Fibroblast of lung (primary cell): Measurements from ENCODE around the gene MRPL49. TPM values are rescaled to one million over a fixed set of nuclear protein-coding genes. Genes with fewer than 3 reads are reported as not detected.

Source experiments
- DNase-seq, 2 donors: peaks; one replicate each; pipeline versions ENCODE4 v3.0.0 to v3.0.0-alpha.2; 2010; ENCODE audit warnings: low read depth in 2 of 2
- H2AFZ ChIP-seq: 2 replicates; pipeline ENCODE4 v1.5.1; 2012; ENCODE audit warnings: low read length, control low read depth, inconsistent platforms
- H3K27ac ChIP-seq: 2 replicates; pipeline ENCODE4 v1.5.1; 2011; ENCODE audit warnings: low read length, control low read depth; ENCODE audit not compliant: insufficient read depth
- H3K27me3 ChIP-seq: 2 replicates; pipeline ENCODE4 v1.5.1; 2011; ENCODE audit warnings: mild to moderate bottlenecking, low read length; ENCODE audit not compliant: control insufficient read depth, insufficient read depth
- H3K36me3 ChIP-seq: 2 replicates; pipeline ENCODE4 v1.5.1; 2011; ENCODE audit warnings: low read length; ENCODE audit not compliant: control insufficient read depth, insufficient read depth
- H3K4me1 ChIP-seq: 2 replicates; pipeline ENCODE4 v1.5.1; 2011; ENCODE audit warnings: low read length; ENCODE audit not compliant: control insufficient read depth, insufficient read depth; ENCODE audit errors: extremely low read depth
- H3K4me2 ChIP-seq: 2 replicates; pipeline ENCODE4 v1.5.1; 2011; ENCODE audit warnings: low read length, control low read depth; ENCODE audit not compliant: insufficient read depth; ENCODE audit errors: extremely low read depth
- H3K4me3 ChIP-seq, 4 experiments: fragments of 200-600 bp in 1 of 4; sonication (generic) in 1 of 4; replicated peaks in 1 of 4; 2 replicates each; pipeline ENCODE4 v1.5.1; 2011 to 2016; ENCODE audit warnings: low read length in 4 of 4, low read depth in 3 of 4, mild to moderate bottlenecking in 3 of 4, control low read depth in 2 of 4, inconsistent platforms in 1 of 4, mixed read lengths in 1 of 4; ENCODE audit not compliant: insufficient read depth in 1 of 4; ENCODE audit errors: control extremely low read depth in 1 of 4
- H3K79me2 ChIP-seq: 2 replicates; pipeline ENCODE4 v1.5.1; 2012; ENCODE audit warnings: mild to moderate bottlenecking, low read length, inconsistent platforms; ENCODE audit not compliant: control insufficient read depth, insufficient read depth
- H3K9ac ChIP-seq: 2 replicates; pipeline ENCODE4 v1.5.1; 2011; ENCODE audit warnings: mild to moderate bottlenecking, low read length, control low read depth; ENCODE audit not compliant: insufficient read depth
- H3K9me3 ChIP-seq: 2 replicates; pipeline ENCODE4 v1.5.1; 2012; ENCODE audit warnings: low read depth, low read length; ENCODE audit not compliant: control insufficient read depth, insufficient read depth
- H4K20me1 ChIP-seq: 2 replicates; pipeline ENCODE4 v1.5.1; 2011; ENCODE audit warnings: low read length; ENCODE audit not compliant: control insufficient read depth, insufficient read depth; ENCODE audit errors: extremely low read depth
- EZH2 ChIP-seq: IDR thresholded peaks from 2 replicates; pipeline ENCODE4 v1.5.1; 2012; ENCODE audit warnings: low read length, control low read depth, mild to moderate bottlenecking; ENCODE audit errors: missing control alignments
- polyA plus RNA-seq, 2 donors: library from polyadenylated mRNA; depleted of rRNA in 1 of 2; stranded (reverse) in 1 of 2; unstranded in 1 of 2; fragments of >200 nt; gene quantifications; 2 replicates each; pipeline ENCODE4 v1.2.1, GENCODE V29; 2011 to 2012; ENCODE audit warnings: missing spikeins in 1 of 2
- total RNA-seq: library from RNA; depleted of rRNA; stranded (reverse); fragments of >200 nt; gene quantifications from 2 replicates; pipeline ENCODE4 v1.2.1, GENCODE V29; 2014
- TF ChIP-seq, protein P1 (sequence below), 2 donors: IDR thresholded peaks in 1 of 2; conservative IDR thresholded peaks in 1 of 2; 1 replicate in 1 of 2; 2 replicates in 1 of 2; pipeline ENCODE4 v1.5.1; 2011 to 2012; ENCODE audit warnings: low read length in 2 of 2, control low read depth in 1 of 2, inconsistent platforms in 1 of 2, low read depth in 1 of 2, mild to moderate bottlenecking in 1 of 2

The MRPL49 gene
- total and polyA plus RNA-seq, 2 donors (not counting 1 experiment from before 2014, with no cell fraction given) = 55.5 to 70.8 TPM

DNA sequence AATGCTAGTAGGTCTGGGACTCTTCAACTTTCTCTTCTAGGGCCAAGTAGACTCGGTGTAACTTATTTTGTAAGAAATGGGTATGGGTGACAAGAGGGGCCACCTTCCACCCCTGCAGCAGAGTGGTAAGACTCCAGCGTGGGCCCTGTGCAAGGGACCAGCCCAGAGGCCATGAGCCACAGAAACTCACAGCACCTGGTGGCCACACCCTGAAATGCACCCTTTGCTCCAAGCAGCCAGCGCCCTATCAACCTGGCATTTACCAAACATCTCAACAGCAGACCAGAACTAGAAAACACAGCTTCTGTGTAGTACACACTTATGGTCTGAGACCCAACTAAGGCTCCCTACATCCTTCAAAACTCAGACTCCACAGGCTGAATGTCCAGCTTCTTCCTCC, 44.0 kb upstream of the MRPL49 start:
- peak; percentile 9 to 15 for DNase-seq
- H3K27ac ChIP-seq = no peak overlapping the region
- peaks cover 3% of the 10 kb centered on the region for H3K36me3 ChIP-seq
- H3K9me3 ChIP-seq = no peaks in the 10 kb centered on the region
- no peak overlapping the region for H3K9ac ChIP-seq
- TF ChIP-seq, protein P1, sequence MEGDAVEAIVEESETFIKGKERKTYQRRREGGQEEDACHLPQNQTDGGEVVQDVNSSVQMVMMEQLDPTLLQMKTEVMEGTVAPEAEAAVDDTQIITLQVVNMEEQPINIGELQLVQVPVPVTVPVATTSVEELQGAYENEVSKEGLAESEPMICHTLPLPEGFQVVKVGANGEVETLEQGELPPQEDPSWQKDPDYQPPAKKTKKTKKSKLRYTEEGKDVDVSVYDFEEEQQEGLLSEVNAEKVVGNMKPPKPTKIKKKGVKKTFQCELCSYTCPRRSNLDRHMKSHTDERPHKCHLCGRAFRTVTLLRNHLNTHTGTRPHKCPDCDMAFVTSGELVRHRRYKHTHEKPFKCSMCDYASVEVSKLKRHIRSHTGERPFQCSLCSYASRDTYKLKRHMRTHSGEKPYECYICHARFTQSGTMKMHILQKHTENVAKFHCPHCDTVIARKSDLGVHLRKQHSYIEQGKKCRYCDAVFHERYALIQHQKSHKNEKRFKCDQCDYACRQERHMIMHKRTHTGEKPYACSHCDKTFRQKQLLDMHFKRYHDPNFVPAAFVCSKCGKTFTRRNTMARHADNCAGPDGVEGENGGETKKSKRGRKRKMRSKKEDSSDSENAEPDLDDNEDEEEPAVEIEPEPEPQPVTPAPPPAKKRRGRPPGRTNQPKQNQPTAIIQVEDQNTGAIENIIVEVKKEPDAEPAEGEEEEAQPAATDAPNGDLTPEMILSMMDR (conservative IDR thresholded peaks at IDR 0.05 in 1 of 2, IDR thresholded peaks at IDR 0.05 in 1 of 2; ENCODE audit: low read depth in 1 of 2, low read length in 2 of 2) = peak; percentile 30 to 58
- no peak for TF ChIP-seq EZH2
- H3K27me3 ChIP-seq = no peaks in the 10 kb centered on the region
- H3K4me2 ChIP-seq = no peak overlapping the region
- no peak overlapping the region for H2AFZ ChIP-seq
- peaks cover 24% of the 10 kb centered on the region for H3K79me2 ChIP-seq
- no peaks in the 10 kb centered on the region for H4K20me1 ChIP-seq
- no peak overlapping the region for H3K4me3 ChIP-seq
- peaks cover 5% of the 10 kb centered on the region for H3K4me1 ChIP-seq

- Histone ChIP-seq H3K36me3 (peaks cover 3% of the 10 kb centered on the region), H3K27ac (no peak overlapping the region), H3K9ac (no peak overlapping the region), H3K9me3 (no peaks in the 10 kb centered on the region), H3K27me3 (no peaks in the 10 kb centered on the region), H4K20me1 (no peaks in the 10 kb centered on the region), H3K4me1 (peaks cover 7% of the 10 kb centered on the region), H2AFZ (no peak overlapping the region), H3K4me3 (no peak overlapping the region), H3K79me2 (peaks cover 30% of the 10 kb centered on the region), H3K4me2 (no peak overlapping the region)
- TF ChIP-seq, protein P1 (conservative IDR thresholded peaks at IDR 0.05 in 1 of 2, IDR thresholded peaks at IDR 0.05 in 1 of 2; ENCODE audit: low read depth in 1 of 2, low read length in 2 of 2) = no peak
- TF ChIP-seq EZH2 = no peak
- no peak for DNase-seq
These were observed 43.3 kb upstream of the MRPL49 start for GRCh38 chr11:65078786-65079342.

GRCh38 chr11:65083134-65083833, 38.8 kb upstream of the MRPL49 start:
- no peak for DNase-seq
- Histone ChIP-seq H3K27me3 (no peaks in the 10 kb centered on the region), H2AFZ (peak overlapping the region; percentile 88), H3K9ac (peak overlapping the region; percentile 95), H3K79me2 (peaks cover 44% of the 10 kb centered on the region), H3K27ac (peak overlapping the region; percentile 85), H3K4me3 (peak overlapping the region; percentile 71 to 91 (median 84)), H3K4me2 (peak overlapping the region; percentile 98), H3K9me3 (no peaks in the 10 kb centered on the region), H4K20me1 (no peaks in the 10 kb centered on the region), H3K36me3 (peaks cover 17% of the 10 kb centered on the region), H3K4me1 (peaks cover 11% of the 10 kb centered on the region)
- TF ChIP-seq, protein P1 (conservative IDR thresholded peaks at IDR 0.05 in 1 of 2, IDR thresholded peaks at IDR 0.05 in 1 of 2; ENCODE audit: low read depth in 1 of 2, low read length in 2 of 2) = no peak
- no peak for TF ChIP-seq EZH2
